GM08714 (cell line): ENCODE data around the gene ZNF451.
"Not testable (repeated sequence)": the region's sequence is repeated elsewhere in the genome, so short reads cannot be mapped to it uniquely, and the experiment has no call there.

ENCODE experiments used
- H3K4me3 ChIP-seq: fragments of 200-500 bp; sonication (Bioruptor generic); 2 replicates; pipeline ENCODE4 v1.5.1; 2014; ENCODE audit warnings: mild to moderate bottlenecking, low read length, inconsistent platforms
- ZNF274 ChIP-seq: IDR thresholded peaks from 2 replicates; pipeline ENCODE4 v1.6.1; 2012; ENCODE audit warnings: mild to moderate bottlenecking, low read depth, low read length

Gene ZNF451

GRCh38 chr6:57078531-57079207 lies 11.3 kb upstream of the ZNF451 start:
- TF ChIP-seq ZNF274, result no peak
- H3K4me3 ChIP-seq, result no peak overlapping the region

- no peak for TF ChIP-seq ZNF274
- H3K4me3 ChIP-seq, result no peak overlapping the region
These were observed 4.5 kb upstream of the ZNF451 start for GRCh38 chr6:57085471-57085870.

DNA sequence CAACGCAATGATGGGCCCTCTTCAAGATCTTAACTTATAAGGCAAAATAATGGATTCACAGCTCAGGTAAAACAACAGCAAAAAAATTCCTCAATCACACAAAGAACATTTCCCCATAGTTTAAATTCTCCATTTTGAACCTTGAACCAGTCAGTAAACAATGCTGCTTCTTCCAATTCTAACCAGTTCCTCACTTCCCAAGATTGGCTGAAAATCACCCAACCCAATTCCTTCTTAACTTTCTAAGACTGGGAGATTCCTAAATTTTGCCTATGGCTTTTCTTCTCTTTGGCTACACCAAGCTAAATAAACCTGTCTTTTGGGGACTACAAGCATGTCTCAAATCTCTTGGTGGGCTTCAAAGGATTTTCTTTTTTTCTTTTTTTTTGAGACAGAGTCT lies 3.1 kb upstream of the ZNF451 start:
- no peak for TF ChIP-seq ZNF274
- H3K4me3 ChIP-seq, result no peak overlapping the region

- H3K4me3 ChIP-seq, result no peak overlapping the region
- TF ChIP-seq ZNF274, result no peak
These were observed 2.1 kb upstream of the ZNF451 start for GRCh38 chr6:57087916-57088315.

DNA sequence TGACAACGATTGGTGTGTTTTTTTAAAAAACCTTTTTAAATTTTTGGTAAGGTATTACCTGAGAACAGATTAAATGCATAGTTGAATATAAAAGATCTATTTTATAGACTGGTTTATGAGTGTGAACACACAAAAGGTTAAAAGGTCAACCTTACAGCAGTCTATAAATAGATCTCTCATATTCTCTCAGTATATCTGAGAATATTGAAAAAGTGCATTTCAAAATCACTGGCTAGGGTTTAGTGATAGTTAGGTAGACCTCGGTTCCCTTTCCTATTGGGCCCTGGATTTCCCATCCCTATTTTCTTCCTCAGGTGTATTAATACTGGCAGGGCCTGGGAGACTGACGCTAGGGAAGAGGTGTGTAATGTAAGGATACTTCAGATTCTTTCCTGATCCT lies 723 bp upstream of the ZNF451 start:
- no peak for TF ChIP-seq ZNF274
- peak overlapping the region; percentile 49 for H3K4me3 ChIP-seq

DNA sequence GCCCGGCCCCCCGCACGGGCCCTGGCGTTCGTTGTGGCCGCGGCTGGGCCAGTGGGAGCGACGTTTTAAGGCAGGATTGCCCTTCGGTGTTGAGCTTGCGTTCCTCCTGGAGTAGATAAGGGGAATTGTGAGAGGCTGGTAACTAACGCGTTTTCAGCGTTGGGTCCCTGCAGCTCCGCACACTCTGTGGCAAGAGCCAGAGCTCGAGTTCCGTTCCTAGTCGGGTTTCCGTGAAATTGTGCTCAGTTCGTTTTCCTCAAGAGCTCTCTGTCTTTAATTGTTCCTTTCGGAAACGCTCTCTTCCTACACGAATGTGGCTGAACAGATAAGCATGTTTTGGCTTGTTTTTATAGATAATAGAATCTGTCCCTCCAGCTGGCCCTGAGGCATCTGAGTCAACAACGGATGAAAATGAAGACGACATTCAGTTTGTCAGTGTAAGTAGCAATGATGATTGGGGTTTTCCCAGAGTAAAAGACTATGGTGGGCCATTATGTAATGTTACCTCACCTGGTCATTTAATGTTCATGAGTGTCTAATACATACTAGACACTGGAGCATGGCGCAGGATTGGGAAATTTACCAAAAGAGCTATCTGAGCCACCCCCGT lies 575 bp downstream of the ZNF451 start:
- not testable (repeated sequence) for H3K4me3 ChIP-seq

DNA sequence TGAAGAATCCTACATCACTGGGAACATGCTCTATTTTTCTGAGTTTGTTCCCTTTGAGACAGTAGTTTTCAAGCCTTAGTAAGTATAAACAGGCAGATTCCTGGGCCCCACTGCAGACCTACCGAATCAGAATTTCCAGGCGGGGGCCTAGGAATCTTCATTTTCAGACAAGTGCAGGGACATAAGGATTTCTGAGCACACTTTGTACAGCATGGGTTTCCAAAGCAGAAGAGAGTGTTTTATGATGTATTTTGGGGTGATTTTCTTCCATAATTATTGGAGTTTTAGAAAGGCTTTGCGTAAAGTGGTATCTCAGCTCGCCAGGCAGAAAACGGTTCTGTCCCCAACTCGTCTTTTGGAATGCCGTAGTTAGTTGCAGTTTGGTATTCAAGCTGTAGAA lies 1.4 kb downstream of the ZNF451 start:
- H3K4me3 ChIP-seq, result peak overlapping the region; percentile 60

DNA sequence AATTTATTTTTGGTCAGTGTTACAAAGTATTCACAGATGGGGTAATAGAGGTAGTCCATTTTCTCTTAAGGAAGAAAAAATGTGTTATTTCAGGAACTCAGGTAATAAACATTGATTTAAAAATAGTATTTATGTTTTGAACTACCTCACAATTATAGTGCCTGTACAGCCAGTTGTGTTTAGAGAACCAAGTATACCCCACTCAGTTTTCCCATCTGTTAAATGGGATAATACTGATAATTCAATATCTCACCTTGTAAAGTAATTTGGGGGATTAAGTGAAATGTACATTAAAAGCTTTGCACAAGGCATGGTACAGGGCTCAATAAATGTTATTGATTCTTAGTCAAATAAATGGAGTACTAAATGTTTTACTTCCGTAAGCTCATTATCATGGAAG lies 4.7 kb downstream of the ZNF451 start:
- TF ChIP-seq ZNF274, result no peak
- H3K4me3 ChIP-seq, result no peak overlapping the region

DNA sequence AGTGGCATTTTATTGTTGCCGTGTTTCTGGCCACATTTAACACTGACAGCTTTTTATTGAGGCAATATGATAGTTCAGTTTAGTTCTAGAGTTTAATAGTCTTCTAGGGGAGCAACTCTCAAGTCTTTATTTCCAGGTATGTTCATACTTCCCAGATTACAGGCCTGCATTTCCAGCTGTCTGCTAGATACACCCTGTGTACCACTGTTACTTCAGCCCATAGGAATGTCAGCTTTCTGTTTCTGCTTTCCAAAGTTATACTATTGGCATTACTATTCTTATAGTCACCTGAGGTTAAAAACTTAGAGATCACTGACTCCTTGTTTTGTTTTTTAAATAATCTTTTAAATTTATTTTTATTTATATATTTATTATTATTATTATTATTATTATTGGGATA lies 7.6 kb downstream of the ZNF451 start:
- H3K4me3 ChIP-seq, result no peak overlapping the region
- TF ChIP-seq ZNF274, result no peak

GRCh38 chr6:57102976-57103375 lies 13.0 kb downstream of the ZNF451 start:
- no peak for TF ChIP-seq ZNF274
- H3K4me3 ChIP-seq, result no peak overlapping the region

GRCh38 chr6:57104336-57104735 lies 14.3 kb downstream of the ZNF451 start:
- TF ChIP-seq ZNF274, result no peak
- no peak overlapping the region for H3K4me3 ChIP-seq

DNA sequence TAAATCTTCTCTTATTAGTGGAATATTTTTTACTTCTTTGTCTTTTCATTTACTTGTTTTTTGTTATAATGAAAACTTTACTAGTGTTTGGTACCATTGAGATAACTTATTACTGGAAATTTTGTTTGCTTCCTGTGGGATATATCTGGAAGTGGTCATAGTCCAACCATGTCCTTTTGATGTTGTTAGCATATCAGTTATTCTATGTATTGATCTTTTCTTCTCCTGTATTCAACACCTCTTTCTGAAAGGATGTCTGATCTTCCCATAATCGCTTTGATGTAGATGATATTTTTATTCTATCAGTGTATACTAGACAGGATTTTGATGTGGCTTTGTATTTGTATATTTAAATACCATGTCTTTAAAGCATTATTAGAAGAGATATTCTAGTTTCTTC lies 17.0 kb downstream of the ZNF451 start:
- no peak for TF ChIP-seq ZNF274
- no peak overlapping the region for H3K4me3 ChIP-seq

DNA sequence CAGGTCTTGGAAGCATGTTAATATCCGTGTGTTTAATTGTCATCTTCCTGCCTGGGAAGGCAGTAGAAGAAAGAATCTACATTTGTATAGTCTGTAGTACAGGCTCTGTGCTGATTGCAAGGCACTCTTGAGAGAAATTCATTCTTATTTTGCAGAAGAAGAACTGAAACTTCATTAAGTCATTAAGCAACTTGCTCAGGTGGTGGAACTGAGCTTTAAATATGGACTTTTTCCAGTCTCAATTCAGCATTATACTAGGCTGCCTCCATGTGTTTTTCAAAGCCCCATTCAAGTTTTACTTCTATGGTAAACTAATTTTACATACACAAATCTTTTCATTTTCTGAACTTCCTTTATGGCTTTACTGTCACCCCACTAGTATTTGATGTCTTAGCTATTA lies 18.7 kb downstream of the ZNF451 start:
- no peak overlapping the region for H3K4me3 ChIP-seq

DNA sequence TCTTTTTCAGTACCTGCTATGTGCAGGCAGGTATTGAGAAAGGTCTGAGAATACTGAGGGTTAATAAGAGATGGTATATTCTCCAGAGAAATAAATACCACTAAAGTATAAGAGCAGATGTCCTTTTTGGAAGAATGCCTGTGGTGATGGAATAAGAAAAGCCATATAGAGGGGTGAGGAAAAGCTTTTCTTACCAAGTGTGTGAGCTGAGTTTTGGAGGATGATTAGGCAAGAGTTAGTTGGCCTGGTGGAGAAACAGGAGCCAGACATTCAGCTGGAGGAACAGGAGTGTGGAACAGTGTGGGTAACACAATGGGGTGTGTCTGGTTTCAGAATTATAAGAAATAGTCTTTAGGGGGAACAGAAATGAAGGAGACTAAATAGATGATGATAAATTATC lies 19.9 kb downstream of the ZNF451 start:
- no peak for TF ChIP-seq ZNF274
- no peak overlapping the region for H3K4me3 ChIP-seq

More for the DNA sequence above, 18.7 kb downstream of the ZNF451 start:
- TF ChIP-seq ZNF274, result no peak

GRCh38 chr6:57113105-57113504 lies 23.1 kb downstream of the ZNF451 start:
- TF ChIP-seq ZNF274, result no peak
- H3K4me3 ChIP-seq, result no peak overlapping the region

DNA sequence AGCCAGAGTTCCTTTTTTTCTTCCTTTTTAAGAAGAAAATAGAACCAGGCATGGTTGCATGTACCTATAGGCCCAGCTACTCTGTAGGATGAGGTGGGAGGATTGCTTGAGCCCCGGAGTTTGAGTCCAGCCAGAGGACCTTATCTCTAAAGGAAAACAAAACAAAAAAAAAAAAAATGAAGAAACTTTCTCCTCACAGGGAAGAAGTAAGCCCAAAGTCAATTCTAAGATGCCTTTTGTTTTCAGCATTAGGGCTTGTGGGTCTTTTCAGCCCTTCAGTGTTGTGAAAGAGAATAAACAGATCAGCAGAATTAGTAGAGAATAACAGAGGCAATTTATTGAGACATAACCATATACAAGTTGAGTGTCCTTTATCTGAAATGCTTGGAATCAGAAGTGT lies 26.8 kb downstream of the ZNF451 start:
- no peak overlapping the region for H3K4me3 ChIP-seq
- no peak for TF ChIP-seq ZNF274

- no peak overlapping the region for H3K4me3 ChIP-seq
These were observed 27.8 kb downstream of the ZNF451 start for GRCh38 chr6:57117796-57118195.

More at GRCh38 chr6:57117796-57118195, 27.8 kb downstream of the ZNF451 start:
- TF ChIP-seq ZNF274, result no peak
